Measurements from ENCODE around the gene PTGDR.

DNA sequence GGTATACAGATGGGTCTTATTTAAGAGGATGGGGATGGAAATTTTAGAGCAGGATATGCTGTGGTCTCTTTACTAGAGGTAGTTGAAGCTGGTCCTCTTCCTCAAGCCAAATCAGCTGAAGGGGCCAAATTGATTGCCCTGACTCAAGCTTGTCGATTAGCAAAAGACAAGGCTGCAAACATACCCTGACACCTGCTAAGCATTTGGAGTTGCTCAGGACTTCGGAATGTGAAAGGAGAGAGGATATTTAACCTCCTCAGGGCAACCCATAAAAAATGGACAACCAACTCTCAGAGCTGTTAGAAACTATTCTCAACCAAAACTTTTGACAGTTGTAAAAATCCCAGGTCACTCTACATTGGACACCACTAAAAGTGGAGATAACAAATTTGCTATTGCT, 15.6 kb downstream of the PTGDR start:
- no peak for TF ChIP-seq POLR2A (IDR thresholded peaks at IDR 0.05; ENCODE audit: extremely low read depth, insufficient read length)
- TF ChIP-seq, protein P1, sequence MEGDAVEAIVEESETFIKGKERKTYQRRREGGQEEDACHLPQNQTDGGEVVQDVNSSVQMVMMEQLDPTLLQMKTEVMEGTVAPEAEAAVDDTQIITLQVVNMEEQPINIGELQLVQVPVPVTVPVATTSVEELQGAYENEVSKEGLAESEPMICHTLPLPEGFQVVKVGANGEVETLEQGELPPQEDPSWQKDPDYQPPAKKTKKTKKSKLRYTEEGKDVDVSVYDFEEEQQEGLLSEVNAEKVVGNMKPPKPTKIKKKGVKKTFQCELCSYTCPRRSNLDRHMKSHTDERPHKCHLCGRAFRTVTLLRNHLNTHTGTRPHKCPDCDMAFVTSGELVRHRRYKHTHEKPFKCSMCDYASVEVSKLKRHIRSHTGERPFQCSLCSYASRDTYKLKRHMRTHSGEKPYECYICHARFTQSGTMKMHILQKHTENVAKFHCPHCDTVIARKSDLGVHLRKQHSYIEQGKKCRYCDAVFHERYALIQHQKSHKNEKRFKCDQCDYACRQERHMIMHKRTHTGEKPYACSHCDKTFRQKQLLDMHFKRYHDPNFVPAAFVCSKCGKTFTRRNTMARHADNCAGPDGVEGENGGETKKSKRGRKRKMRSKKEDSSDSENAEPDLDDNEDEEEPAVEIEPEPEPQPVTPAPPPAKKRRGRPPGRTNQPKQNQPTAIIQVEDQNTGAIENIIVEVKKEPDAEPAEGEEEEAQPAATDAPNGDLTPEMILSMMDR (IDR thresholded peaks at IDR 0.05; ENCODE audit: low read depth, low read length), result no peak
- no peak for TF ChIP-seq MYC (IDR thresholded peaks at IDR 0.05; ENCODE audit: low read depth, low read length)
- TF ChIP-seq, protein P2, sequence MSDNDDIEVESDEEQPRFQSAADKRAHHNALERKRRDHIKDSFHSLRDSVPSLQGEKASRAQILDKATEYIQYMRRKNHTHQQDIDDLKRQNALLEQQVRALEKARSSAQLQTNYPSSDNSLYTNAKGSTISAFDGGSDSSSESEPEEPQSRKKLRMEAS (IDR thresholded peaks at IDR 0.05; ENCODE audit: low read depth, low read length), result no peak
